NCI-H510A treated with DMSO at 0.1 percent for 48 hours (cell line): Measurements from ENCODE around the gene XKR8.

Experiments
- DNase-seq: peaks from one replicate; lab custom pipeline; 2025; lab: John Stamatoyannopoulos, UW

The XKR8 gene, protein sequence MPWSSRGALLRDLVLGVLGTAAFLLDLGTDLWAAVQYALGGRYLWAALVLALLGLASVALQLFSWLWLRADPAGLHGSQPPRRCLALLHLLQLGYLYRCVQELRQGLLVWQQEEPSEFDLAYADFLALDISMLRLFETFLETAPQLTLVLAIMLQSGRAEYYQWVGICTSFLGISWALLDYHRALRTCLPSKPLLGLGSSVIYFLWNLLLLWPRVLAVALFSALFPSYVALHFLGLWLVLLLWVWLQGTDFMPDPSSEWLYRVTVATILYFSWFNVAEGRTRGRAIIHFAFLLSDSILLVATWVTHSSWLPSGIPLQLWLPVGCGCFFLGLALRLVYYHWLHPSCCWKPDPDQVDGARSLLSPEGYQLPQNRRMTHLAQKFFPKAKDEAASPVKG

GRCh38 chr1:27959792-27960603 is at the start of gene XKR8:
Gene XKR8, plus strand, starts transcription at chr1:27959973. Its CDS starts 97 bp downstream, at chr1:27960070.
- peak; percentile 94 for DNase-seq

DNA sequence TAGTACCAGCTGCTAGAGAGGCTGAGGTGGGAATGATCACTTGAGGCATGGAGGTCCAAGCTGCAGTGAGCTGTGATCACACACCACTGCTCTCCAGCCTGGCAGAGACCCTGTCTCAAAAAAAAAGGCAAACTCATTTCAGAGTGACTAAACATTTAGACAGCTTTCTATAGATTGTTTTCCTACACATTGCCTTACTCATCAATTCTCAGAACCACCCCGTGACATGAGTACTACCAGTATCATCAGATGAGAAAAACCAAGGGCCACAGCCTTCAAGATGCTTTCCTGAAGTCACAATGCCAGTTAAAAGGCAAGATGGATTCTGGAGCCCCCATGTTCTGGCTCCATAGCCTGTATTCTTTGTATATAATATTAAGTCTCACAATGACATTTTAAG is 47.3 kb upstream of the XKR8 start:
- no peak for DNase-seq

- no peak for DNase-seq
These were observed 44.6 kb upstream of the XKR8 start for GRCh38 chr1:27915082-27915575.

GRCh38 chr1:27922272-27922671 is 37.5 kb upstream of the XKR8 start:
- no peak for DNase-seq

DNA sequence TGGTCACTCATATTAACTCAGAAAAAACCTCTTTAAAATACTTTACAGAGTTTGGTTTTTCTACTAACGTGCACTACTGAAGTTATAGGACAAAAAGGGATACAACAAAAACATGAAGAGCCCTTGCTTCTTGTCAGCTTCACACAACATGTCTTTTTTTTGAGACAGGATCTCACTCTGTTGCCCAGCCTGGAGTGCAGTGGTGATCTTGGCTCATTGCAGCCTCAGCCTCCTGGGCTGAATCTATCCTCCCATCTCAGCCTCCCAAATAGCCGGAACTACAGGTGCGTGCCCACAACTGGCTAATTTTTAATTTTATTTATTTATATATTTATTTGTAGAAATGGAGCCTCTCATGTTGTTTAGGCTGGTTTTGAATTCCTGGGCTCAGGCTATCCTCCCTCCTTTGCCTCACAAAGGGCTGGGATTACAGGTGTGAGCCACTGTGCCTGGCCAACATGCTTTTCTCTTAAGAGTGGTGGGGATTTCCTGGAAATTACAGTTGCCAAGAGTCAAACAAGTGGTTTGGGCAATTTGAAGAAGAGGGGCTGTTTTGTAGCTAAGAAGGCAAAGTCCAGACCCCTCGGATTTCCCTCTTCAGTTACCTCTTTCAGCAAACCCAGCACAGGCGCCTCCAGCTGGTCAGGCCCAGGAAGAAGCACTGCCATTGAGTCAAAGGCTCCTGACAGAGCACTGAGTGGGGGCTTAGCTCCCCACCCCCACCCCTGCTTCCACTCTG is 31.4 kb upstream of the XKR8 start:
- no peak for DNase-seq

GRCh38 chr1:27931184-27931583 is 28.6 kb upstream of the XKR8 start:
- no peak for DNase-seq

DNA sequence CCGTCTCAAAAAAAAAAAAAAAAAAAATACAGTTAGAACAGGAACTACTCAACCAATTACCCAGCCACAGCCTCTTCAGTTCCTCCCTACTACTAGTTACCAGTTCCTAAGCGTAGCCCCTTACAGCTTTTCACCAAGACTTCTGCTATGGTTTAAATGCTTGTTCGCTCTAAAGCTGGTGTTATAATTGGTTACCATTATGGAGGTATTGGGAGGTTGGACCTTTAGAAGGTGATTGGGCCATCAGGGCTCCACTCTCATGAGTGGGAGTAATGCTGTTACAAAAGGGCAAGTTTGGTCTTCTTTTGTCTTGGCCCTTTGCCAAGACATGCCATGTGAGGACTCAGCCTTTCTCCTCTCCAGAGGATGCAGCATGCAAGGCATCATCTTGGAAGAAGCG is 28.0 kb upstream of the XKR8 start:
- no peak for DNase-seq

- peak; percentile 95 for DNase-seq
These were observed 24.8 kb upstream of the XKR8 start, which contains the start of gene SMPDL3B for GRCh38 chr1:27934818-27935549. Gene SMPDL3B, plus strand, starts transcription at chr1:27935000. Its CDS starts 184 bp downstream, at chr1:27935184.

DNA sequence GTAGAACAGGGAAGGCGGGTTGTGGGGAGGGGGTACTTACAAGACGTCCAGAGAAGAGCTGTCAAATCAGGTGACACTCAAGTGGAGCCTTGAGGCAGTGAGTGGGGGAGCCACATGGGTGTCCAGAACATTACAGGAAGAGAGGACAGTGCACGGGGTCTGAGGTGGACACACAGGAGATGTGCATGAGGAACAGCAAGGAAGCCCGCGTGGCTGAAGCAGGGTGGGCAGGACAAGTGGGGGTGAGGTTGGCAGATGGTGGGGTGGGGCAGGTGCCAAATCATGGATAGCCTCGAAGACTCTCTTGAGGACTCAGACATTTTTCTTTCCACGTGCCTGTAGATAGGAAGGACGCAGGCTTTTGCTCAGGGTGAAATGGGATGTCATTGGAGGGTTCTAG is 24.1 kb upstream of the XKR8 start:
- peak; percentile 44 for DNase-seq

- DNase-seq = no peak
These were observed 23.4 kb upstream of the XKR8 start for GRCh38 chr1:27936370-27936769.

GRCh38 chr1:27937524-27937836 is 22.3 kb upstream of the XKR8 start:
- DNase-seq = no peak

DNA sequence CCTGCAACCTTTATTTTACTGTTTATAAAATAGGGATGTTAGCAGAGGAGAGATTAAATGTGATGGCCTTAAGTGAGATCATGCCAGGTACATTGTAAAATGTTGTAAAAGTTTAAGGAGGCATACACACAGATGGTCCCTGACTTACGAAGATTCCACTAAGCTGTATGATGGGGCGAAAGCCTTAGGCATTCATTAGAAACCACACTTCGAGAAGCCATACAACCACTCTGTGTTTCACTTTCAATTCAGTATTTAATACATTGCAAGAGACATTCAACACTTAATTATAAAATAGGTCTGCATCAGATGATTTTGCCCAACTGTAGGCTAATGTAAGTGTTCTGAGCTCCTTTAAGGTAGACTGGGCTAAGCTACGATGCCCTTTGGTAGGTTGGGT is 21.3 kb upstream of the XKR8 start:
- DNase-seq = no peak

DNA sequence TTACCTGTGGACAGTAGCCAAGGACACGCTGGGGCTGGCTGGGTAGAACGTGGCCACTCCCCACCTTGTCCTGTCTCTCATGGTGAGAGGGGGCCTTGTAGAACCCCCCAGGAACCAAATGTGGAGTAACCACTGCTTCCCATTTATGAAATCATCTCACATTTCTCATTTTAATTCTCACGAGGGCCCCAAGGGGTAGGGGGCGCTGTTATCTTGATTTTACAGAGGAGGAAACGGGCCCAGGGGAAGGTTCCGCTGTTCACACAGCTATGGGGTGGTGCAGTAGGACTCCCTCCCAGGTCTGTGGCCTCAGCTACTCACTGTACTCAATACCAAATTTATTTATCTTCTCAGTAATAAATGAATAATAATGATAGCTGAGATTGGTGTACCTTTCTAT is 19.5 kb upstream of the XKR8 start:
- peak; percentile 22 for DNase-seq

DNA sequence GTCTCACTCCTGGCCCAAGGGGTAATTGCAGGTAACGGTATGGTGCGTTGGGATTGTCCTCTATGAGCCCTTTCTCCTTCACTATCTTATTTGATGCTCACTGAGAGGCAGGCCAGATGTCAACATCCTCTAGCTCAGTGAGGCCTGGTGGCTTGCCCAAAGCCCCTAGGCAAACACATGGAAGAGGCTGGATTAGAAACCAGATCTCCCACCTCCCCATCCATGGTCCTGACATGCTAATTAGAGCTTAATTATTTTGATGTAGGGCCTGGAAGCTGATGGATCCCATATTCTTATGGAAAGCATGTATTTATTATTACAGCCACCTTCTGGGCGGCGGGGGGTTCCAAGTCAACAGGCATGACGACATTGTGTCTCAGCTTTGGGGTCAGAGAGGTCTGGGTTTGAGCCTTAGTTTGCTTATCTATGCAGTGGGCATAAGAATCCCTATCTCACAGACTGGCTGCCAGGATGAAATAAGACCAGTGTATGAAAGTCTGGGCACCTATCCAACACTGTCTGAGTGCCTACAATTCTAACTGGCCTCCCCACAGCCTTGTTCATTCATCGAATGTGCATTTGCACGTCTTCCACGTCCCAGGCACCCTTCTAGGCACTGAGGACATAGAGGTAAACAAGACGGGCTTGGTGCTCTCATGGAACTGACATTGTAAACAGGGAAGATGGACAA is 18.8 kb upstream of the XKR8 start:
- DNase-seq = no peak

DNA sequence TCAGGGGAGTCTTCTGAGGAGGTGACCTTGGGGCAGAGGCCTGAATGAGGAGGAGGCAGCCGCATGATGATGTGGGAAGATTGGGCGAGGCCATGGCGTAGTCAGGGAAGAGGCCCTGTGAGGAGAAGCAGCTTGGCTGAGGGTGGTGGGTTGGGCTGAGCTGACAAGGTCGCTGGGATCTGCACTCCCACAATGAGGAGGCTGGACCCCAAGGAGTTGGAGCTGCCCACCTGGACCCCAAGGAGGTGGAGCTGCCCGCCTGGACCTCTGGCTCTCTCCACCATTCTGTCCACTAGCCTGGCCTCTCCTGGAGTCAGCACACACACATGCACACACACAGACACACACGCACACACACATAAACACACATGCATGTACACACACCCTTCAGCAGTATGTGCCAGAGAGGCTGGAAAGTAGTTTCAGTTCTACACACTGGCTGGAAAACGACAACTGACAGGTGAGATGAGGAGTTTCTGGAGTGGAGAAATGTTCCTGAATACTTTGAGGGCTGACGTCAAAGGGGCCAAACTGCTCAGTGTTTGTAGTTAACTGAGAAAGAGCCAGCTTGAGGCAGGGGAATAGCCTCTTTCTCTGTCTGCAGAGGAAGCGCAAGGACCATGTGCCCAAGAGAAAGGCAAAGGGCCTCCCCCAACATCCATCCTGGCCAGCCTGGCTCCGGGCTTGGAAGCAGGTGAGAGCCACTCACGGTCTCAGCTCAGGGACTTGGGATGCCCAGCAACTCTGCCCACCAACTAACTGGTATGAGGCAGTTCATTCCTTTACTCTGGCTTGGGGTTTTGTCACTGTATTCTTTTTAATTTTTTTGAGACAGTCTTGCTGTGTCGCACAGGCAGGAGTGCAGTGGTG is 17.9 kb upstream of the XKR8 start:
- DNase-seq = no peak

GRCh38 chr1:27945020-27945419 is 14.8 kb upstream of the XKR8 start:
- no peak for DNase-seq

- no peak for DNase-seq
These were observed 10.7 kb upstream of the XKR8 start for GRCh38 chr1:27949027-27949426.

DNA sequence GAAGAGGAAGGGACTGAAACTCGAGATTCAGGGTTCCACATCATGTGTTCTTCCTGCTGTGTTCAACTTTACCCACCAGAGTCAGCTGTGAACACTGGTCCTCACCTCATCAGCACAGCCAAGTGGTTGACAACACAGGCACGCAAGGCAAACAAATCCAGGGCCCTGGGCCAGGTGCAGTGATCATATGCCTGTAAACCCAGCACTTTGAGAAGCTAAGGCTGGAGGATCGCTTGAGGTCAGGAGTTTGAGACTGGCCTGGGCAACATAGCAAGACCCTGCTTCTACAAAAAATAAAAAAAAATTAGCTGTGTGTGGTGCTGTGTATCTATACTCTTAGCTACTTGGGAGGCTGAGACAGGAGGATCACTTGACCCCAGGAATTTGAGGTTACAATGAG is 8.4 kb upstream of the XKR8 start:
- DNase-seq = no peak

DNA sequence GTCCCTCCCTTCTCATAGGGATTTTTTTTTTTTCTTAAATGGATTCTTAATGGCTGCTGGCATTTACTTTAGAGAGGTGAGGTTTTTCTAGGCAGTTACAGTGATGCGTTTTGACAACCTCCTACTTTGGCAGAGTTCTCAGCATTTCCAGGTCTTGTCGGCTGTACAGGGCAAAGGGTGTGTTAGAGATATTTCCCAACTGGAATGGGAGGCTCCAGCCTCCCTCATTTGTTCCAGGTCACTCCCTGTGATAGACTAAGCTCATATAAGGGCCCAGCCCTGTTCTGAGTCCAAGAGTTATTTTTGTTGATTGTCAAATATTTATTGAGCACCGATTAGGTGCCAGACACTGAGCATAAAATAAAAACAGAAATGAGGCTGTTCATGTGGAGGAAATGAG is 7.6 kb upstream of the XKR8 start:
- DNase-seq = no peak

GRCh38 chr1:27954186-27954585 is 5.6 kb upstream of the XKR8 start:
- DNase-seq = no peak
